H1 (cell line): ENCODE measurements around the gene PRTN3. TPM values are rescaled to one million over a fixed set of nuclear protein-coding genes. Genes with fewer than 3 reads are reported as not detected.
A peak's percentile ranks its signal among the peaks of the same experiment; 100 is the strongest.

Experiments used
- ASH2L ChIP-seq: fragments of 200-600, 300-600 bp; sonication (generic); IDR thresholded peaks from one replicate; pipeline ENCODE4 v1.7.1; 2017; ENCODE audit warnings: low read length
- BACH1 ChIP-seq: IDR thresholded peaks from 2 replicates; pipeline ENCODE4 v1.6.1; 2012; ENCODE audit warnings: low read length, improper control_type of control experiment
- EP300 ChIP-seq, 2 experiments: IDR thresholded peaks; 1 replicate in 1 of 2; 2 replicates in 1 of 2; pipeline ENCODE4 v1.6.1; 2011 to 2012; ENCODE audit warnings: low read depth in 2 of 2, low read length in 2 of 2, mild to moderate bottlenecking in 2 of 2, borderline replicate concordance in 1 of 2, inconsistent platforms in 1 of 2, moderate library complexity in 1 of 2
- EZH2 ChIP-seq: fragments of 200-600 bp; sonication (generic); IDR thresholded peaks from 2 replicates; pipeline ENCODE4 v1.7.1; 2012; ENCODE audit warnings: low read depth, mild to moderate bottlenecking, moderate library complexity, low read length, inconsistent platforms; ENCODE audit not compliant: severe bottlenecking
- FOSL1 ChIP-seq: IDR thresholded peaks from 2 replicates; pipeline ENCODE4 v1.6.1; 2011; ENCODE audit warnings: mild to moderate bottlenecking, low read depth, low read length, moderate library complexity; ENCODE audit not compliant: insufficient read depth
- KDM1A ChIP-seq: fragments of 200-600, 300-600 bp; sonication (generic); IDR thresholded peaks from 2 replicates; pipeline ENCODE4 v1.7.1; 2016; ENCODE audit warnings: mild to moderate bottlenecking, low read length, borderline replicate concordance
- KDM4A ChIP-seq: IDR thresholded peaks from one replicate; pipeline ENCODE4 v1.7.1; 2012; ENCODE audit warnings: low read depth, mild to moderate bottlenecking, moderate library complexity, low read length, inconsistent platforms; ENCODE audit not compliant: severe bottlenecking
- KDM5A ChIP-seq: fragments of 200-600 bp; IDR thresholded peaks from 2 replicates; pipeline ENCODE4 v1.7.1; 2012; ENCODE audit warnings: mild to moderate bottlenecking, low read length, inconsistent platforms, mixed read lengths
- NRF1 ChIP-seq: IDR thresholded peaks from 2 replicates; pipeline ENCODE4 v1.6.1; 2011; ENCODE audit warnings: mild to moderate bottlenecking, low read depth, low read length, improper control_type of control experiment
- POU5F1 ChIP-seq: IDR thresholded peaks from 2 replicates; pipeline ENCODE4 v1.6.1; 2011; ENCODE audit warnings: low read depth, mild to moderate bottlenecking, low read length, moderate library complexity
- RFX5 ChIP-seq: IDR thresholded peaks from 2 replicates; pipeline ENCODE4 v1.6.1; 2011; ENCODE audit warnings: low read depth, low read length, improper control_type of control experiment, borderline replicate concordance
- RNF2 ChIP-seq: fragments of 200-900, 300-1000 bp; sonication (generic); IDR thresholded peaks from 2 replicates; pipeline ENCODE4 v1.7.1; 2016; ENCODE audit warnings: borderline replicate concordance, low read depth, mild to moderate bottlenecking, antibody characterized with exemption, low read length; ENCODE audit not compliant: poor library complexity, severe bottlenecking; ENCODE audit errors: missing control alignments
- RXRA ChIP-seq: IDR thresholded peaks from 2 replicates; pipeline ENCODE4 v1.6.1; 2011; ENCODE audit warnings: low read depth, mild to moderate bottlenecking, low read length, moderate library complexity; ENCODE audit not compliant: insufficient read depth
- SIN3A ChIP-seq, 2 experiments: IDR thresholded peaks in 1 of 2; conservative IDR thresholded peaks in 1 of 2; 2 replicates each; pipeline ENCODE4 v1.6.1; 2011 to 2012; ENCODE audit warnings: low read length in 2 of 2, improper control_type of control experiment in 1 of 2, low read depth in 1 of 2, mild to moderate bottlenecking in 1 of 2
- TAF1 ChIP-seq: IDR thresholded peaks from 2 replicates; pipeline ENCODE4 v1.6.1; 2011; ENCODE audit warnings: mild to moderate bottlenecking, low read depth, low read length
- TEAD4 ChIP-seq: IDR thresholded peaks from 2 replicates; pipeline ENCODE4 v1.6.1; 2012; ENCODE audit warnings: low read depth, low read length, inconsistent platforms, mixed read lengths
- polyA plus RNA-seq, 7 experiments: library from polyadenylated mRNA; depleted of rRNA in 3 of 7; stranded (reverse) in 5 of 7; unstranded in 2 of 7; fragments of >200 nt in 5 of 7; fragments of 200-250 nt in 2 of 7; gene quantifications; 1 replicate in 5 of 7; 2 replicates in 1 of 7; 4 replicates in 1 of 7; pipeline versions ENCODE4 v1.2.1 to v1.2.3, GENCODE V29; 2011 to 2013; ENCODE audit warnings: missing spikeins in 2 of 7, mixed read lengths in 2 of 7
- total RNA-seq: library from RNA; stranded (reverse); fragmentation: NEBNext Ultra II Directional; extraction: Animal tissue kit (Norgen Biotek cat#: 25700); gene quantifications from 2 replicates; pipeline ENCODE4 v1.2.1, GENCODE V29; 2021

The PRTN3 gene
- total and polyA plus RNA-seq, 2 of the 8 experiments (the other 6 are each of a cell fraction or from before 2014, with no cell fraction given): 0.39 to 2.1 TPM

- no peak for TF ChIP-seq RXRA
- TF ChIP-seq KDM5A: peak; percentile 50
- TF ChIP-seq POU5F1: no peak
- no peak for TF ChIP-seq EZH2
- TF ChIP-seq KDM1A: no peak
- TF ChIP-seq KDM4A: peak; percentile 31
- TF ChIP-seq TEAD4: peak; percentile 55; the same call in 1 of the 2 replicates
- TF ChIP-seq TAF1: peak; percentile 80
- peak; percentile 67 for TF ChIP-seq BACH1
- no peak for TF ChIP-seq FOSL1
- no peak for TF ChIP-seq SIN3A (conservative IDR thresholded peaks at IDR 0.05 in 1 of 2, IDR thresholded peaks at IDR 0.05 in 1 of 2; ENCODE audit: low read depth in 1 of 2, low read length in 2 of 2)
- no peak for TF ChIP-seq RFX5
- peak; percentile 93 for TF ChIP-seq ASH2L
- no peak for TF ChIP-seq RNF2
- TF ChIP-seq EP300 (IDR thresholded peaks at IDR 0.05; ENCODE audit: borderline replicate concordance in 1 of 2, low read depth in 2 of 2, low read length in 2 of 2): no peak
- peak; percentile 22; the same call in 1 of the 2 replicates for TF ChIP-seq NRF1
Observed at GRCh38 chr19:892894-893689, 52.3 kb downstream of the PRTN3 start, which contains the start of the genes MED16 and RNU6-9 (continued).
